SH-SY5Y (cell line): ENCODE measurements around the gene PPAN.

Experiments used
- GATA2 ChIP-seq: IDR thresholded peaks from 2 replicates; pipeline ENCODE4 v1.6.1; 2011; ENCODE audit warnings: mild to moderate bottlenecking, low read depth, low read length
- GATA3 ChIP-seq: IDR thresholded peaks from 2 replicates; pipeline ENCODE4 v1.6.1; 2011; ENCODE audit warnings: low read depth, mild to moderate bottlenecking, low read length, moderate library complexity

DNA sequence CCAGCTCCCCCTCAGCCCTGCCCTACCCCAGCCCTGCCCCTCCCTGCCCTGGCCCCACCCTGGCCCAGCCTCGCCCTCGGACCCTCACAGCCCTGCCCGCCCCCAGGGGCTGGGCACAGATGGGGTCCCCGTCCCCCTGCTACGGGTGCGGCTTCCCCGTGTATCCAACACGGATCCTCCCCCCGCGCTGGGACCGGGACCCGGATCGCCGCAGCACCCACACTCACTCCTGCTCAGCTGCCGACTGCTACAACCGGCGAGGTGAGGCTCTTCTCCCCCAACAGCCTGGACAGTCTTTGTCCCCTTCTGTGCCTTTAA is 14.8 kb upstream of the PPAN start:
- TF ChIP-seq GATA3, result no peak
- TF ChIP-seq GATA2, result no peak
